Dedifferentiated amniotic fluid mesenchymal stem cell (primary cell): ENCODE measurements around the gene SYTL5.
"Not testable (repeated sequence)": the region's sequence is repeated elsewhere in the genome, so short reads cannot be mapped to it uniquely, and the experiment has no call there.

Source experiments
- DNase-seq: peaks from one replicate; pipeline ENCODE4 v3.0.0-alpha.2; 2016; ENCODE audit errors: extremely low spot score

Gene SYTL5

DNA sequence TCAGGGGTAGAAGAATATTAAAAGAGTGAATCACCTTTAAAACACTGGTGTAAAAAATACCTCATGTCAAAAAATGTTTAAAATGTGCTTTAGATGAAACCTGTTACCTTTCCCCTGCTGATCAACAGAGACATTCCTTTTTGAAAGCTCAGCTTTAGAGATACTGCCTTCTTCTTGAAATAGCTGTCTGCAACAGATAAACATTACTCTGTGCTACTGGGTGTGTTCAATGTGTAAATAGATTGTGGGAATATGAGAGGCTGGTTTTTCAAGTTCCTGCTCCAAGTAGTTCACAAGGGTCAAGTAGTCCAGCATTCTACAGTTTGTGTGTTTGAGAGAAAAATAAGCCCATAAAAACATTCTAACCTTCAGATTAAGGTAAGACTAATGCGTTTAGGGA is at the start of gene SYTL5:
Gene SYTL5, plus strand, starts transcription at position 263 of the 400 bp plus-strand sequence. CDS start 27,337 bp downstream, outside the sequence.
- DNase-seq: no peak

DNA sequence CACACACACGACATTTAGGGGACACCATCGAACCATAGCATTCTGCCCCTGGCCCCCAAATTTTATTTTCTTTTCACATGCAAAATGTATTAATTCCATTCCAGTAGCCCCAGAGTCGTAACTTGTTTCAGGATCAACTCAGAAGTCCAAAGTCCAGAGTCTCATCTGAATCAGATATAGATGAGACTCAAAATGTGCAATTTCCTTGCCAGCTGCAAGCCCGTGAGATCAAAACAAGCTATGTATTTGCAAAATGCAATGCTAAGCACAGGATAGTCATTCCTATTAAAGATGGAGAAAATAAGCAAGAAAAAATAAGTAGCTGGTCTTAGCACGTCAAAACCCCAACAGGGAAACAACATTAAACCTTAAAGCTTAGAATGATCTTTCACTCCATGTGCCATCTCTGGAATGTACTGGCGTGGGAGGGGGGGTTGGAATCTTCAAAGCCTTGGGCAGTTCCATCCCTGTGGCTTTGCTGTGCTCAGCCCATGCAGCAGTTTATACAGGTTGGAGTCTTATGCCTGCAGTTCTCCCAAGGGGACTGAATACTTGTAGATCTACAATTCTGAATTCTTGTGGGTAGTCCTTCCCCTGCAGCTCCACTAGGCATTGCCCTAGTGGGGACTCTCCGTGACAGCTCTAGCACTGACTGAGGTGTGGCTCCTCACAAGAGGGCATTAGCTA is 47.7 kb upstream of the SYTL5 start:
- no peak for DNase-seq

- DNase-seq: no peak
Observed at GRCh38 chrX:37959212-37960021, 46.9 kb upstream of the SYTL5 start.

DNA sequence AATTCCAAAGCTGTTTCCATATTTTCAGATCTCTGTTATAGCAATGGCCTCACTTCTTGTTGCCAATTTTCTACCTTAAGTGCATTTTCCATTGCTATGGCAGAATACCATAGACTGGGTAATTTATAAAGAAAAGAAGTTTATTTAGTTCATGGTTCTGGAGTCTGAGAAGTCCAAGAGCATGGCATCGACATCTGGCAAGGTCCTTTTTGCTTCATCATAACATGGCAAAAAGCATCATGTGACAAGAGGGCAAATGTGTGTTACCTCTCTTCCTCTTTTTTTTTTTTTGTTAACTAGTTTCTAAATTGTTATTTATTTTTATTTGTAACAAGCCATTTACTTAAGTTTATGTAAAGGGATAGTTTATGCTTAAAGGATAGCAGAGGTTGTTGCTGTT is 45.2 kb upstream of the SYTL5 start:
- no peak for DNase-seq

- DNase-seq: no peak
Observed at GRCh38 chrX:37967714-37968113, 38.6 kb upstream of the SYTL5 start.

DNA sequence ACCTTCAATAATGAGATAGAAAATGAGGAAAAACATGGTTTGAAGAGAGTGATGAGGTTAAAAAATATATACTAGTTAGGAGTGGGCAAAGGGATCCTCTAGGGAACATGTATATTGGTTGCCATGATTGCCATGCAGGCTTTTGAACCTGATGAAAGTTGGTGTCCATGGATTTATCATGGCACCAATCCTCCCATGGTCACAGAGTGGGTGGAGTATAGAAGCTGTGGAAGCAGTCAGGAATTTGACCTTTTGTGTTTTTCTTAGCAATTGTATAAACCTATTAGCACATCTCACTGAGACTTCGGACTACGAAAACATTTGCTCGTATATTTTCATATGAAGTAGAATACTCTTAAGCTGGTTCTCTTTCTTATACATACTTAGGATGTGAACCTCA is 30.9 kb upstream of the SYTL5 start:
- DNase-seq: no peak

GRCh38 chrX:37976153-37976552 is 30.2 kb upstream of the SYTL5 start:
- DNase-seq: no peak

DNA sequence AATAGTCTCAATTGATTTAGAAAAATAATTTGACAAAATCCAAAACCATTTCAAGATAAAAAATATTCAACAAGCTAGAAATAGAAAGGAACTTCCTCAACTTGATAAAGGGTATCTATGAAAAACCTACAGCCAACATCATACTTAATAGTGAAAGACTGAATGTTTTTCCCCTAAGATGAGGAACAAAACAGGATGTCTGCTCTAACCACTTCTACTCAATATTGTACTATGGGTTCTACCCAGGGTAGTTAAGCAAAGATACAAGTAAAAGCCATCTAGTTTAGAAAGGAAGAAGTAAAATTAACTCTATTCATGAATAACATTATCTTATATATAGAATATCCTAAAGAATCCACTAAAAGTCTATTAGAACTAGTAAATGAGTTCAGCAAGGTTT is 21.5 kb upstream of the SYTL5 start:
- DNase-seq: no peak

- DNase-seq: no peak
Observed at GRCh38 chrX:37986893-37987292, 19.5 kb upstream of the SYTL5 start.

DNA sequence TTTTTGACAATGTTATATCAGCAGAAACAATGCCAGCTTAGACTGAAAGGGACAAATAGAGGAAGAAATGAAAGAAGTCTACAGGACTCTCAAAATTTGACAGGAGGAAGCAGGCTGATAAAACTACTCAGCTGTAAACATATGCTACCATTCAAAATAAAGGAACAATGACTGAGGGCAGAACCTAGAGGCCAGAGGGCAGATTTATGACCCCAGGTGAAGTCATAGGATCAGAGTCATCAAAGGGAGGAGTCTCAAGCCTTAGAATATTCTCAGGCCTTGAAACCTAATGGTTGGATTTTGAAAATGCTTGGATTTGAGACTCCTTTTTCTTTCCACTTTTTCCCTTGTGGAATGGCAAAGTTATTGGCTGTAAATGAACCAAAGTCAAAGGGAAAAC is 17.0 kb upstream of the SYTL5 start:
- DNase-seq: no peak

- not testable (repeated sequence) for DNase-seq
Observed at GRCh38 chrX:37991303-37991702, 15.1 kb upstream of the SYTL5 start.

GRCh38 chrX:37993176-37993575 is 13.2 kb upstream of the SYTL5 start:
- no peak for DNase-seq

- no peak for DNase-seq
Observed at GRCh38 chrX:37993837-37994619, 12.3 kb upstream of the SYTL5 start.

- DNase-seq: no peak
Observed at GRCh38 chrX:37995428-37995827, 10.9 kb upstream of the SYTL5 start.

DNA sequence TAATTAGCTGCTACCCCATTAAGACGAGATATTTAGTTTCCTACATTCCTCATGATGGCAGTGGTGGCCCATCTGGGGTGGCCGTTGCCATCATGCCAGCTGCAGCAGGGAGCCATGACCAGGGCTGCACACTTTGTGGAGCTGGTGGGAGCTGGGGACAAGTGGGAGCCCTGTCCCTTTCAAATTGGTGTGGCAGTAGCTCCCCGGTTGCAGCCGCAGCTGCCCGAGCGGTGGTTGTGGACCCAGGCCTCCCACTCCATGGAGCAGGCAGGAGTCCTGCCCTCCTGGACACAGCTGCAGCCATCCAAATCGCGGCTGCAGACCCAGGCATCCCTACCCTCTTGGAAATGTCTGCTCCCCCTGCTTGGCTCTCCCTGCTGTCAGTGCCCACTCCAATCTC is 9.3 kb upstream of the SYTL5 start:
- DNase-seq: no peak

- DNase-seq: no peak
Observed at GRCh38 chrX:37998586-37999262, 7.6 kb upstream of the SYTL5 start.

DNA sequence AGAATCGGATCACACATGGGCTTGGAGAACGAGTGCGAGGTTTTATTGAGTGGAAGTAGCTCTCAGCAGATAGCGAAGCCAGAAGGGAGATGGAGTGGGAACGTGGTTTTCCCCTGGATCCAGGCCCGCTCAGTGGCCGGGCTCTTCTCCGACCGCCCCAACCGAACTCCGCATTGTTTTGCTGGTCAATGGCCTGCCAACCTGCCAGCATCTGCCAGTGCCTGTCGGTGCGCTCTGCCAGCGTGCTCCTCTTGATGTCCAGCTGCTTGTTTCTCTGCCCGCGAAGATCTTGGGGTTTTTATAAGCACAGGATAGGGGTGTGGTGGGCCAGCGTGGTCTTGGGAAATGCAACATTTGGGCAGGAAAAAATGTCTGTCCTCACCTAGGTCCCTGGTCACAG is 5.6 kb upstream of the SYTL5 start:
- no peak for DNase-seq

- no peak for DNase-seq
Observed at GRCh38 chrX:38004046-38004445, 2.3 kb upstream of the SYTL5 start.

DNA sequence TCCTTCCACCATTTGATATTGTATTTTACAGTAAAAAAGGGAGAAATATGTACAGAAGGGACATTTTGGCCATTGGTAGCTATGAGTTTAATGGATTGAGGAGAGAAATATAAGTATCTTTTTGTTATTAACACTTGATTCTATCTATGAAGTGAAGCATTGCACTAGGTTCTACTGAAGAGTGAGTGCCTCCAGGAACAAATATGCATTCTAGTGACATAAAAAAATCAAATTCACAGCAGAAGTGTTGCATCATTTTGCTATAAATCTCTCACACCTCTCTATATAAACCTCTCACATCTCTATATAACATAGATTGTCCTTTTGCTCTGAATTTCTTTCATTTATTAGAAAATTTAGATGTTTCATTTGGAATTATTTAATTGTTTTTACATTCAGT is 425 bp downstream of the SYTL5 start:
- no peak for DNase-seq

DNA sequence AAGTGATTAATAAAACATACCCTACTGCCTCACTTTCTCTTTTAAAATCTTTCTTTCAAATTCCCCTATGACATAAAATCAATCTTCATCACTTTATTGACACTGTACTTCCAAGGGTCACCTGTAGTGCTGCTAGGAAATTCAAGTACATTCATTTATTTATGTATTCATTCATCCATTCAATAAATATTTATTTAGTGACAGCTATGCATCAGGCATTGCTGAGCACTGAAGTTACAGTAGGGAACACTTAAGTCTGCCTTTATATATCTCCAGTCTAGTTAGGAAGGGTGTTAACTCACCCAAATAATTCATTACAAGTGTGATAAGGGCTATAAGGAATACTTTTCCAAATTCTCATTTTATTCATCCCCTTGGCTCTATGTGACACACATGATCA is 2.3 kb downstream of the SYTL5 start:
- no peak for DNase-seq

GRCh38 chrX:38009641-38010040 is 3.3 kb downstream of the SYTL5 start:
- DNase-seq: no peak
